GM10847 (cell line): Measurements from ENCODE around the gene PCBP3.

Experiments used
- POLR2A ChIP-seq: IDR thresholded peaks from 2 replicates; pipeline ENCODE4 v1.6.1; 2011; ENCODE audit not compliant: insufficient read length; ENCODE audit errors: extremely low read depth

Gene PCBP3

GRCh38 chr21:45819478-45820170 lies 176.1 kb downstream of the PCBP3 start:
- TF ChIP-seq POLR2A = no peak

GRCh38 chr21:45820171-45821091 lies 176.9 kb downstream of the PCBP3 start:
- TF ChIP-seq POLR2A = no peak

GRCh38 chr21:45821315-45821962 lies 177.9 kb downstream of the PCBP3 start:
- TF ChIP-seq POLR2A = no peak

- no peak for TF ChIP-seq POLR2A
These were observed 178.5 kb downstream of the PCBP3 start for GRCh38 chr21:45821998-45822397.

- no peak for TF ChIP-seq POLR2A
These were observed 179.0 kb downstream of the PCBP3 start for GRCh38 chr21:45822429-45823099.

GRCh38 chr21:45823100-45823681 lies 179.7 kb downstream of the PCBP3 start:
- no peak for TF ChIP-seq POLR2A

- no peak for TF ChIP-seq POLR2A
These were observed 181.2 kb downstream of the PCBP3 start for GRCh38 chr21:45824546-45825215.

GRCh38 chr21:45825219-45825618 lies 181.7 kb downstream of the PCBP3 start:
- no peak for TF ChIP-seq POLR2A

- no peak for TF ChIP-seq POLR2A
These were observed 183.3 kb downstream of the PCBP3 start for GRCh38 chr21:45826676-45827301.

GRCh38 chr21:45827302-45827692 lies 183.8 kb downstream of the PCBP3 start:
- TF ChIP-seq POLR2A = no peak

- no peak for TF ChIP-seq POLR2A
These were observed 184.5 kb downstream of the PCBP3 start for GRCh38 chr21:45827881-45828579.

GRCh38 chr21:45828580-45829570 lies 185.3 kb downstream of the PCBP3 start:
- TF ChIP-seq POLR2A = no peak
